HFFc6 (cell line): Measurements from ENCODE around the gene TNFAIP8L3. TPM values are rescaled to one million over a fixed set of nuclear protein-coding genes. Genes with fewer than 3 reads are reported as not detected.

Experiments used
- DNase-seq: peaks from one replicate; pipeline ENCODE4 v3.0.0-alpha.2; 2018
- H3K27ac Mint-ChIP-seq: 2 replicates; pipeline ENCODE4 v1.8.0; 2020; ENCODE audit warnings: mild to moderate bottlenecking, mixed read lengths
- H3K27me3 Mint-ChIP-seq: 2 replicates; pipeline ENCODE4 v1.8.0; 2021; ENCODE audit warnings: mild to moderate bottlenecking, moderate library complexity, mixed read lengths; ENCODE audit not compliant: insufficient read depth
- H3K36me3 Mint-ChIP-seq: 2 replicates; pipeline ENCODE4 v1.8.0; 2021; ENCODE audit warnings: low read depth, mixed read lengths
- H3K4me1 Mint-ChIP-seq: 2 replicates; pipeline ENCODE4 v1.8.0; 2020; ENCODE audit warnings: low read depth, mixed read lengths
- H3K4me3 Mint-ChIP-seq: 2 replicates; pipeline ENCODE4 v1.8.0; 2020; ENCODE audit warnings: mild to moderate bottlenecking, moderate library complexity, mixed read lengths
- H3K9me3 Mint-ChIP-seq: 2 replicates; pipeline ENCODE4 v1.8.0; 2020; ENCODE audit warnings: mild to moderate bottlenecking, mixed read lengths
- total RNA-seq, 6 experiments: library from RNA; stranded (reverse); fragmentation: NEBNext Ultra II Directional; extraction: Animal tissue kit (Norgen Biotek cat#: 25700); gene quantifications; 2 replicates in 1 of 6; 3 replicates in 5 of 6; pipeline ENCODE4 v1.2.3, GENCODE V29; 2021
- TF ChIP-seq, protein P1 (sequence below): fragments of 200-600 bp; sonication (generic); IDR thresholded peaks from 2 replicates; pipeline ENCODE4 v1.5.0; 2021; ENCODE audit warnings: antibody characterized with exemption, mild to moderate bottlenecking

The TNFAIP8L3 gene
- total RNA-seq, 6 experiments from 2014 or later = 0.17 to 0.57 (median 0.23) TPM

- Mint-ChIP-seq H3K27me3 (peaks cover 10% of the 10 kb centered on the region), H3K9me3 (no peaks in the 10 kb centered on the region), H3K27ac (no peak overlapping the region)
These were observed 27.2 kb downstream of the TNFAIP8L3 start for GRCh38 chr15:51067510-51067909.

GRCh38 chr15:51065781-51066180 is 28.9 kb downstream of the TNFAIP8L3 start:
- DNase-seq = no peak
- peaks cover 9% of the 10 kb centered on the region for H3K27me3 Mint-ChIP-seq

More at GRCh38 chr15:51067510-51067909, 27.2 kb downstream of the TNFAIP8L3 start:
- DNase-seq = no peak
- H3K4me3 Mint-ChIP-seq = no peak overlapping the region
- TF ChIP-seq, protein P1, sequence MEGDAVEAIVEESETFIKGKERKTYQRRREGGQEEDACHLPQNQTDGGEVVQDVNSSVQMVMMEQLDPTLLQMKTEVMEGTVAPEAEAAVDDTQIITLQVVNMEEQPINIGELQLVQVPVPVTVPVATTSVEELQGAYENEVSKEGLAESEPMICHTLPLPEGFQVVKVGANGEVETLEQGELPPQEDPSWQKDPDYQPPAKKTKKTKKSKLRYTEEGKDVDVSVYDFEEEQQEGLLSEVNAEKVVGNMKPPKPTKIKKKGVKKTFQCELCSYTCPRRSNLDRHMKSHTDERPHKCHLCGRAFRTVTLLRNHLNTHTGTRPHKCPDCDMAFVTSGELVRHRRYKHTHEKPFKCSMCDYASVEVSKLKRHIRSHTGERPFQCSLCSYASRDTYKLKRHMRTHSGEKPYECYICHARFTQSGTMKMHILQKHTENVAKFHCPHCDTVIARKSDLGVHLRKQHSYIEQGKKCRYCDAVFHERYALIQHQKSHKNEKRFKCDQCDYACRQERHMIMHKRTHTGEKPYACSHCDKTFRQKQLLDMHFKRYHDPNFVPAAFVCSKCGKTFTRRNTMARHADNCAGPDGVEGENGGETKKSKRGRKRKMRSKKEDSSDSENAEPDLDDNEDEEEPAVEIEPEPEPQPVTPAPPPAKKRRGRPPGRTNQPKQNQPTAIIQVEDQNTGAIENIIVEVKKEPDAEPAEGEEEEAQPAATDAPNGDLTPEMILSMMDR = no peak
- H3K4me1 Mint-ChIP-seq = peaks cover 7% of the 10 kb centered on the region; the same call in 1 of the 2 replicates
- H3K36me3 Mint-ChIP-seq = no peaks in the 10 kb centered on the region

DNA sequence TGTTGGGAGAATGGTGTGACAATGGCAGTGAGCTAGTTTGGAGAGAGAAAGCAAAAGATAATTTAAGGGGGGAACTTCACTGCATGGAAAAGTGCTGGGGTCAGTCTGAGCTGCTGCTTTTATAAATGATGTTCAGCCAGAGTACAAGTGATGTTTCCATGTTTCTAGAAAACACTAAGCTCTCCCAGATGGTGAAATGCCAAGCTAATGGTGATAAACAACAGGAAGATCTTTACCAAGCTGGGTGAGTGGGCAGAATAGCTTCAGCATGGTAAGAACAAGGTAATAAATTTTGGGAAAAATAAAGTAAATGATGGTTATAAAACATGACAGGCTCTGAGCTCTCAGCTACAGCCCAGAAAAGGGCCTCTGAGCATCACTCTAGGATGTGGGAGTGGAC is 29.4 kb downstream of the TNFAIP8L3 start:
- TF ChIP-seq, protein P1 = no peak
- peaks cover 8% of the 10 kb centered on the region; the same call in 1 of the 2 replicates for H3K4me1 Mint-ChIP-seq
- no peaks in the 10 kb centered on the region for H3K9me3 Mint-ChIP-seq
- H3K27me3 Mint-ChIP-seq = peaks cover 9% of the 10 kb centered on the region
- H3K4me3 Mint-ChIP-seq = no peak overlapping the region
- no peak overlapping the region for H3K27ac Mint-ChIP-seq
- H3K36me3 Mint-ChIP-seq = no peaks in the 10 kb centered on the region
- DNase-seq = no peak

More at GRCh38 chr15:51065781-51066180, 28.9 kb downstream of the TNFAIP8L3 start:
- Mint-ChIP-seq H3K4me1 (peaks cover 7% of the 10 kb centered on the region; the same call in 1 of the 2 replicates), H3K4me3 (no peak overlapping the region), H3K27ac (no peak overlapping the region), H3K9me3 (no peaks in the 10 kb centered on the region), H3K36me3 (no peaks in the 10 kb centered on the region)
- TF ChIP-seq, protein P1 = no peak

DNA sequence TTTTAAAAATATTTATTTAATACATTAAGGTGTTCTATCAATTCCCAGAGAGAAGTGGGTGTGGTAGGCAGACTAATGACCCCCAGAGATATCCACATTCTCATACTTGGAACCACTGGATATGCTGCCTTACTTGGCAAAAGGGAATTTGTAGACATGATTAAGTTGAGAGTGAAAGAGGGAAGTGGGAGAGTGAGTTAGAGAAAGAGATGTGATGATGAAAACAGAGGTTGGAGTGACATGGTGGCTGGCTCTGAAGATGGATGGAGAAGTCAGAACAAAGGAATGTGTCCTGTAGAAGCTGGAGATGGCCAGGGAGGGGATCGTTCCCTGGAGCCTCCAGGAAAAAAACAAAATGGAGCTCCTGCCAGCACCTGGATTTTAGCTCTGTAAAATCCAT is 32.0 kb downstream of the TNFAIP8L3 start:
- TF ChIP-seq, protein P1 = no peak
- Mint-ChIP-seq H3K27me3 (peaks cover 12% of the 10 kb centered on the region), H3K36me3 (no peaks in the 10 kb centered on the region)

DNA sequence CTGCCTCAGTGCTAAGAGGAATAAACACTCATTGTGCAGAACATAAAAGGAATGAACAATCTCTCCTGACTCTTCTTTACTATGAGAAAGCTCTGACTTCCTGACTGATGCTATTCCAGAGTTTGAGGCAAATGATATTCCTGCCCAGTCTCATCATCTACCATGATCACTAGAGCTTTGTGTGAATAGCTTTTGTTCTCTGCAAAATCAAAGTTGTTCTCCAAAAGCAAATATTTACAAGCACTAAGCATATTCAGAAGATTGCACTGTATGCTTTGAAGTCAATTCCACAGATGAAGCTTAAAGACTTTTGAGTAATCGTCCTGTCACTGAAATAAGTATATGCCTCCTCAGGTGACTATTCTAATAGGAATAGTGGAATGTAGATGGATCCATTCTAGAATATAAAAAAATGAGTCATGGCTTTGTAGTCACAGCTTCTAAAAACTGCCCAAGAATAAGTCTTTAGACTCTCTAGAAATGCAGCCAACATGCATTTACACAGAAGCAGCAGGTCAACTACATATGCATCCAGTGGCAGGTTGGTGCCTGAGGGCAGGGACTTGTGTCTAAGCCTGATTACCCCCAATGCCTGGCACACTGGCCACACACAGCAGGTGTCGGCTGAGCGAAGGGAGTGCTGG is 34.6 kb downstream of the TNFAIP8L3 start:
- Mint-ChIP-seq H3K27me3 (peaks cover 7% of the 10 kb centered on the region), H3K4me1 (peaks cover 7% of the 10 kb centered on the region; the same call in 1 of the 2 replicates), H3K27ac (no peak overlapping the region), H3K9me3 (no peaks in the 10 kb centered on the region), H3K4me3 (no peak overlapping the region), H3K36me3 (no peaks in the 10 kb centered on the region)
- no peak for DNase-seq
- TF ChIP-seq, protein P1 = no peak

More for the DNA sequence above, 32.0 kb downstream of the TNFAIP8L3 start:
- H3K27ac Mint-ChIP-seq = no peak overlapping the region
- no peaks in the 10 kb centered on the region for H3K9me3 Mint-ChIP-seq
- DNase-seq = no peak
- H3K4me1 Mint-ChIP-seq = peaks cover 7% of the 10 kb centered on the region; the same call in 1 of the 2 replicates
- no peak overlapping the region for H3K4me3 Mint-ChIP-seq
